ENCODE data around the gene KIF1A. TPM values are rescaled to one million over a fixed set of nuclear protein-coding genes. Genes with fewer than 3 reads are reported as not detected.

Gene KIF1A
- total and polyA plus RNA-seq, 8 donors, result 32.4 to 76.0 (median 62.1) TPM

GRCh38 chr2:240747256-240747655 is 72.8 kb downstream of the KIF1A start:
- H3K36me3 ChIP-seq, result peaks cover 0 to 27% (median 0%) of the 10 kb centered on the region in 3 donors
- 93 to 94% methylated on average over 8 to 11 of the region's 11 CpGs for WGBS, 2 donors
- H3K27ac ChIP-seq, result no peak overlapping the region
- H3K27me3 ChIP-seq, result no peaks in the 10 kb centered on the region
- no peaks in the 10 kb centered on the region for H3K4me1 ChIP-seq
- H3K4me3 ChIP-seq, result no peak overlapping the region
- DNase-seq, result no peak
- ATAC-seq, result no peak
- intact Hi-C loops (cut with DNase I), result no loop called here
- no peaks in the 10 kb centered on the region for H3K9me3 ChIP-seq
- no peak for TF ChIP-seq CTCF (IDR thresholded peaks at IDR 0.05)
- FAIRE-seq, result no peak

- intact Hi-C loops (cut with DNase I), result no loop called here
- FAIRE-seq (no peak), DNase-seq (no peak), ATAC-seq (no peak)
- no peak overlapping the region for H3K4me3 ChIP-seq
- no peak for TF ChIP-seq CTCF (IDR thresholded peaks at IDR 0.05)
- H3K4me1 ChIP-seq, result no peaks in the 10 kb centered on the region
- H3K9me3 ChIP-seq, result no peaks in the 10 kb centered on the region
- WGBS, 2 donors, result 94 to 96% methylated on average over 16 of the region's 16 CpGs
- H3K27me3 ChIP-seq, result no peaks in the 10 kb centered on the region
- H3K27ac ChIP-seq, result no peak overlapping the region
- H3K36me3 ChIP-seq, result peaks cover 0 to 27% (median 0%) of the 10 kb centered on the region in 3 donors
Measured at GRCh38 chr2:240746671-240747070, 73.3 kb downstream of the KIF1A start.

- no peak for DNase-seq
- intact Hi-C loops (cut with DNase I), result no loop called here
- Histone ChIP-seq H3K4me1 (no peaks in the 10 kb centered on the region), H3K27ac (no peak overlapping the region), H3K9me3 (no peaks in the 10 kb centered on the region), H3K4me3 (no peak overlapping the region), H3K27me3 (no peaks in the 10 kb centered on the region), H3K36me3 (peaks cover 0 to 27% (median 0%) of the 10 kb centered on the region in 3 donors)
- ATAC-seq, result no peak
- WGBS, 2 donors, result 90 to 95% methylated on average over 15 of the region's 15 CpGs
- FAIRE-seq, result no peak
- TF ChIP-seq CTCF (IDR thresholded peaks at IDR 0.05), result no peak
Measured at GRCh38 chr2:240745962-240746361, 74.1 kb downstream of the KIF1A start.

- FAIRE-seq, result no peak
- no peaks in the 10 kb centered on the region for H3K9me3 ChIP-seq
- no peak overlapping the region for H3K27ac ChIP-seq
- no peak for TF ChIP-seq CTCF (IDR thresholded peaks at IDR 0.05)
- no peaks in the 10 kb centered on the region for H3K4me1 ChIP-seq
- H3K36me3 ChIP-seq, result peaks cover 0 to 27% (median 0%) of the 10 kb centered on the region in 3 donors
- no peak for DNase-seq
- intact Hi-C loops (cut with DNase I), result no loop called here
- ATAC-seq, result no peak
- 90 to 95% methylated on average over 15 of the region's 15 CpGs for WGBS, 2 donors
- H3K4me3 ChIP-seq, result no peak overlapping the region
- no peaks in the 10 kb centered on the region for H3K27me3 ChIP-seq
Measured at GRCh38 chr2:240745456-240745855, 74.6 kb downstream of the KIF1A start.

- H3K27me3 ChIP-seq, result no peaks in the 10 kb centered on the region
- ATAC-seq (no peak), FAIRE-seq (no peak), DNase-seq (no peak)
- H3K36me3 ChIP-seq, result peaks cover 0 to 30% (median 0%) of the 10 kb centered on the region in 3 donors
- no peak overlapping the region for H3K27ac ChIP-seq
- no peaks in the 10 kb centered on the region for H3K9me3 ChIP-seq
- no peak for TF ChIP-seq CTCF (IDR thresholded peaks at IDR 0.05)
- H3K4me3 ChIP-seq, result no peak overlapping the region
- WGBS, 2 donors, result 86 to 92% methylated on average over 10 to 13 of the region's 13 CpGs
- no peaks in the 10 kb centered on the region for H3K4me1 ChIP-seq
- intact Hi-C loops (cut with DNase I), result no loop called here
Measured at GRCh38 chr2:240742602-240743095, 77.4 kb downstream of the KIF1A start.
